HepG2 (cell line): ENCODE measurements around the gene USP30. TPM values are rescaled to one million over a fixed set of nuclear protein-coding genes. Genes with fewer than 3 reads are reported as not detected.

Source experiments
- ATAC-seq: fragments of 200-7000 bp; cut with Tn5 transposase; 3 replicates; pipeline ENCODE4 v1.9.1; 2020; ENCODE audit warnings: mild to moderate bottlenecking, moderate library complexity
- BruUV-seq: library from RNA; stranded (reverse); fragments of 400-500 nt; replicated peaks from 2 replicates; lab custom pipeline; 2021; lab: Mats Ljungman, UMichigan
- CTCF ChIA-PET: fragments of 300-600 bp; formaldehyde crosslinking; extraction: SDS; loops from one replicate; lab custom pipeline; 2021; ENCODE audit warnings: low total read pairs, inconsistent platforms, low intra/inter-chr PET ratio; lab: Yijun Ruan, JAX
- POLR2A ChIA-PET: fragments of 350-600 bp; sonication (Branson Sonifier 250); formaldehyde crosslinking; loops from one replicate; lab custom pipeline; 2020; ENCODE audit warnings: antibody characterized with exemption, inconsistent platforms; lab: Yijun Ruan, JAX
- DNase-seq: peaks from one replicate; pipeline ENCODE4 v3.0.0-alpha.2; 2015; ENCODE audit warnings: low spot score
- FAIRE-seq: peaks from 3 replicates; lab custom pipeline; 2011; peaks lifted over from hg19 to GRCh38; lab: Jason Lieb, UNC
- H2AFZ ChIP-seq: one replicate; pipeline ENCODE4 v1.6.1; 2011; ENCODE audit warnings: low read length, inconsistent platforms
- H3K27ac ChIP-seq: fragments of 300-600 bp; 3 replicates; pipeline ENCODE4 v1.8.0; 2011; ENCODE audit warnings: mixed run types, mild to moderate bottlenecking, mixed read lengths, low read length, inconsistent platforms; ENCODE audit not compliant: insufficient read depth; ENCODE audit errors: extremely low read length
- H3K27me3 ChIP-seq, 2 experiments: fragments of 200-600 bp in 1 of 2; 2 replicates in 1 of 2; 3 replicates in 1 of 2; pipeline versions ENCODE4 v1.6.0 to v1.8.0; 2011; ENCODE audit warnings: low read length in 2 of 2, mild to moderate bottlenecking in 2 of 2, moderate library complexity in 2 of 2, inconsistent platforms in 1 of 2; ENCODE audit not compliant: insufficient read depth in 2 of 2, control insufficient read depth in 1 of 2
- H3K36me3 ChIP-seq, 2 experiments: fragments of 200-600 bp in 1 of 2; replicated peaks in 1 of 2; 2 replicates in 1 of 2; 3 replicates in 1 of 2; pipeline versions ENCODE4 v1.5.1 to v1.8.0; 2011; ENCODE audit warnings: low read length in 2 of 2, inconsistent platforms in 1 of 2; ENCODE audit not compliant: insufficient read depth in 2 of 2, control insufficient read depth in 1 of 2
- H3K4me1 ChIP-seq: 2 replicates; pipeline ENCODE4 v1.5.1; 2012; ENCODE audit warnings: low read length, inconsistent platforms; ENCODE audit not compliant: insufficient read depth
- H3K4me2 ChIP-seq: 2 replicates; pipeline ENCODE4 v1.6.0; 2011; ENCODE audit warnings: low read depth, low read length, inconsistent platforms
- H3K4me3 ChIP-seq, 3 experiments: fragments of 200-600 bp in 1 of 3; sonication (generic), shearing (Covaris generic) in 1 of 3; replicated peaks in 1 of 3; 2 replicates each; pipeline ENCODE4 v1.5.1; 2011 to 2016; ENCODE audit warnings: low read length in 3 of 3, inconsistent platforms in 2 of 3, low read depth in 2 of 3, mild to moderate bottlenecking in 2 of 3, control low read depth in 1 of 3, mixed read lengths in 1 of 3; ENCODE audit not compliant: insufficient read depth in 1 of 3
- H3K79me2 ChIP-seq: one replicate; pipeline ENCODE4 v1.6.1; 2011; ENCODE audit warnings: low read length, inconsistent platforms; ENCODE audit not compliant: insufficient read depth
- H3K9ac ChIP-seq: 2 replicates; pipeline ENCODE4 v1.6.0; 2011; ENCODE audit warnings: mild to moderate bottlenecking, low read depth, low read length, inconsistent platforms; ENCODE audit not compliant: insufficient read depth
- H3K9me3 ChIP-seq: 2 replicates; pipeline ENCODE4 v1.5.1; 2012; ENCODE audit warnings: mild to moderate bottlenecking, low read length
- H4K20me1 ChIP-seq: 2 replicates; pipeline ENCODE4 v1.6.0; 2011; ENCODE audit warnings: inconsistent platforms, mild to moderate bottlenecking, low read length, moderate library complexity; ENCODE audit not compliant: insufficient read depth
- HCFC1 ChIP-seq: fragments of 150-350 bp; IDR thresholded peaks from 2 replicates; pipeline ENCODE4 v1.6.1; 2014; ENCODE audit warnings: low read depth, low read length
- ZNF121 ChIP-seq: sonication (generic); formaldehyde crosslinking; IDR thresholded peaks from 2 replicates; pipeline ENCODE4 v1.5.0; 2020; ENCODE audit warnings: mild to moderate bottlenecking, missing genetic modification reagents
- ZNF317 ChIP-seq: sonication (generic); formaldehyde crosslinking; IDR thresholded peaks from 2 replicates; pipeline ENCODE4 v1.5.0; 2020; ENCODE audit warnings: mild to moderate bottlenecking, missing genetic modification reagents
- ZNF776 ChIP-seq: sonication (generic); formaldehyde crosslinking; IDR thresholded peaks from 2 replicates; pipeline ENCODE4 v1.4.0; 2020; ENCODE audit warnings: mild to moderate bottlenecking, missing genetic modification reagents
- WGBS: methylation state at CpG from one replicate; pipeline ENCODE4 v1.1.6; 2017; ENCODE audit warnings: low lambda C conversion rate; 5-methylcytosine and 5-hydroxymethylcytosine counted together
- in situ Hi-C: cut with HindIII; loops from 2 replicates; pipeline ENCODE4 v1.10.0; 2017; ENCODE audit warnings: low pct_unique_long_range_greater_than_20kb; ENCODE audit not compliant: extremely low pct_ligation_motif_present
- intact Hi-C: fragments of 100-400 bp; cut with micrococcal nuclease; formaldehyde crosslinking; loops from one replicate; pipeline ENCODE4 v1.10.0; 2022; ENCODE audit not compliant: unreplicated experiment
- polyA plus RNA-seq, 8 experiments: library from polyadenylated mRNA; depleted of rRNA in 3 of 8; stranded (reverse) in 7 of 8; unstranded in 1 of 8; fragments of >200 nt; fragmentation: Illumina TruSeq in 4 of 8; extraction: Trizol in 4 of 8; gene quantifications; 2 replicates each; pipeline versions ENCODE4 v1.2.1 to v1.2.3, GENCODE V29; 2011 to 2016; ENCODE audit warnings: low read depth in 4 of 8, missing spikeins in 1 of 8, mixed read lengths in 1 of 8; ENCODE audit not compliant: insufficient read depth in 1 of 8
- total RNA-seq, 5 experiments: library from RNA; depleted of rRNA; stranded (reverse); fragments of >200 nt; fragmentation: Illumina TruSeq; extraction: Trizol; gene quantifications; 2 replicates each; pipeline ENCODE4 v1.2.3, GENCODE V29; 2016; ENCODE audit warnings: low read depth in 1 of 5

Gene USP30
- total and polyA plus RNA-seq, 2 of the 13 experiments (the other 11 are each of a cell fraction or from before 2014, with no cell fraction given): 11.2 to 20.8 TPM

DNA sequence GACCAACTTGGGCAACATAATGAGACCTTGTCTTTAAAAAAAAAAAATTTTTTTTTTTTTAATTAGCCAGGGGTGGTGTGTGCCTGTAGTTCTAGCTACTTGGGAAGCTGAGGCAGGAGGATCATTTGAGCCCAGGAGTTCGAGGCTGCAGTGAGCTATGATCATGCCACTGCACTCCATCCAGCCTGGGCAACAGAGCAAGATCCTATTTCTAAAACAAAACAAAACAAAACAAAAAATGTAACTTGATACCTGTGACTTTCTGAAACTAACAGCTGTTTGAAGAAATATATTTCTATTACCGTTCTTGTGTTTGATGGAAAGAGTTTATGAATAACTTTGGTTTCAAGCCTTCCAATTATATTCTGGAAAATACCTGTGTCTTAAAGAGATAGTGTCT lies 62.3 kb downstream of the USP30 start:
- Histone ChIP-seq H3K27me3 (no peaks in the 10 kb centered on the region), H3K27ac (peak overlapping the region; percentile 97), H3K36me3 (no peaks in the 10 kb centered on the region; a peak in 2 of 5 replicates), H3K4me3 (peak overlapping the region in 1 of 3 experiments; percentile 65; a peak in 1 of 6 replicates), H4K20me1 (no peaks in the 10 kb centered on the region), H3K9me3 (no peaks in the 10 kb centered on the region), H2AFZ (no peak overlapping the region), H3K4me1 (peaks cover 89% of the 10 kb centered on the region), H3K9ac (no peak overlapping the region), H3K4me2 (peak overlapping the region; percentile 93), H3K79me2 (peaks cover 13% of the 10 kb centered on the region)
- POLR2A ChIA-PET: interaction anchor here (1.0 kb wide), 1 partner anchor 16 kb away, joined by 3 read pairs; no protein-coding TSS in a partner anchor
- CTCF ChIA-PET: no interaction called here
- no peak for ATAC-seq
- no TSS peak for BruUV-seq
- no peak for DNase-seq
- no peak for FAIRE-seq
- peak; percentile 87; the same call in 1 of the 2 replicates for TF ChIP-seq ZNF121 (CRISPR knock-in tag)
- no peak for TF ChIP-seq HCFC1
- WGBS: 87% methylated on average over 2 of the region's 2 CpGs
- intact Hi-C loops: loop anchor here (5.0 kb wide), 2 partner anchors 38 to 133 kb away; no protein-coding TSS in a partner anchor
- in situ Hi-C loops: no loop called here

DNA sequence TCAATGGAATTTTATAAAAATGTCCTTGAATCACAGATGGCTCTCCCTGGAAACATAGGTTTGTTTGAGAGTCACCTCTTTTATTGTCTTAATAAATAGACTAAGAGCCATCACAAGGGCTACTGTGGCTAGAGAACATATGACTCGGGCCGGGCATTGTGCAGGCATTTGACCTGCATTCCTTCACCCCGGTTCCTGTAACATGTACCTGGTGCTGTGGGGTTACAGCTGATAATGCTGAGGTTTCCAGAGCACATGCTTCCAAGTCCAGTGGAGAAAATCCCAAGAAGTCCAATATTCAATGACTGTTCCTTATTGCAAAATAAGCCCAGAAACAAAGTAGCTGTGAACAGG lies 63.0 kb downstream of the USP30 start:
- H3K27me3 ChIP-seq: no peaks in the 10 kb centered on the region
- H3K9me3 ChIP-seq: no peaks in the 10 kb centered on the region
- WGBS: 12% methylated on average over 3 of the region's 3 CpGs
- H3K4me1 ChIP-seq: peaks cover 85% of the 10 kb centered on the region
- in situ Hi-C loops: no loop called here
- peak overlapping the region; percentile 80 for H3K9ac ChIP-seq
- FAIRE-seq (no peak), DNase-seq (peak; percentile 28)
- CTCF ChIA-PET: no interaction called here
- H3K79me2 ChIP-seq: peaks cover 13% of the 10 kb centered on the region
- intact Hi-C loops: loop anchor here (5.0 kb wide), 2 partner anchors 37 to 132 kb away; no protein-coding TSS in a partner anchor
- H3K4me2 ChIP-seq: peak overlapping the region; percentile 93
- TSS peak; percentile 94 for BruUV-seq
- H3K36me3 ChIP-seq: no peaks in the 10 kb centered on the region; a peak in 2 of 5 replicates
- peak overlapping the region; percentile 97 for H3K27ac ChIP-seq
- POLR2A ChIA-PET: interaction anchor here (1.0 to 3.2 kb wide), 13 partner anchors 14 to 553 kb away, joined by 3 to 22 read pairs (median 4); partner anchors contain the start of gene ISCU
- H4K20me1 ChIP-seq: no peaks in the 10 kb centered on the region
- no peak overlapping the region for H2AFZ ChIP-seq
- peak overlapping the region; percentile 38 to 65 (median 52); a peak in 5 of 6 replicates for H3K4me3 ChIP-seq
- TF ChIP-seq ZNF317 (CRISPR knock-in tag) (0 out of 2 replicates have a peak, but pooled peaks have one; percentile 49), ZNF776 (CRISPR knock-in tag) (no peak)
- TF ChIP-seq, all 625 proteins: peak for 1
- ATAC-seq: peak; percentile 3; the same call in 1 of the 3 replicates
